HG03432 (cell line): ENCODE measurements around the gene RPA1.
"Not testable (repeated sequence)": the region's sequence is repeated elsewhere in the genome, so short reads cannot be mapped to it uniquely, and the experiment has no call there.

Source experiments
- ATAC-seq: cut with Tn5 transposase; IDR thresholded peaks from one replicate; pipeline ENCODE4 v1.9.1; 2021; ENCODE audit warnings: mild to moderate bottlenecking, moderate library complexity; ENCODE audit not compliant: unreplicated experiment

Gene RPA1

DNA sequence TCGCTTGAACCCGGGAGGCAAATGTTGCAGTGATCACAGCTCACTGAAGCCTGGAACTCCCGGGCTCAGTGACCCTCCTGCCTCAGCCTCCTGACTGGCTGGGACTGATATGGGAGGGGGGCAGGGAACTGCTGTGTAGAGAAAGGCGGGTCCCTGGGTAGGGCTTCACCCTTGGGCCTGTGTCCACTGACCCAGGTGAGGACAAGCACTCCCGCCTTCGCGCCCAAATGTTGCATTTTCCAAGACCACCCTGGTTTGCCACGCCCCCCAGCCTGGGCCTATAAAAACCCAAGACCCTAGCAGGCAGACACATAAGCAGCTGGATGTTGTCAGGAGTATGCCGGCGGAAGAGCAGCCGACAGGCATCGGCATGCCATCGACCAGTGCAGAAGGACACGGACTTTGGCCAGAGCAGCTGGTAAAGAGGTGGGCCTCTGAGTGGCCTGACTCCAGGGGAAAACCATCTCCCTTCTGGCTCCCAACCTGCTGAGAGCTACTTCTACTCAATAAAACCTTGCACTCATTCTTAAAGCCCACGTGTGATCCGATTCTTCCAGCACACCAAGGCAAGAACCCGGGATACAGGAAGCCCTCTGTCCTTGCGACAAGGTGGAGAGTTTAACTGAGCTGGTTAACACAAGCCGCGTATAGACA is 19.2 kb upstream of the RPA1 start:
- no peak for ATAC-seq

DNA sequence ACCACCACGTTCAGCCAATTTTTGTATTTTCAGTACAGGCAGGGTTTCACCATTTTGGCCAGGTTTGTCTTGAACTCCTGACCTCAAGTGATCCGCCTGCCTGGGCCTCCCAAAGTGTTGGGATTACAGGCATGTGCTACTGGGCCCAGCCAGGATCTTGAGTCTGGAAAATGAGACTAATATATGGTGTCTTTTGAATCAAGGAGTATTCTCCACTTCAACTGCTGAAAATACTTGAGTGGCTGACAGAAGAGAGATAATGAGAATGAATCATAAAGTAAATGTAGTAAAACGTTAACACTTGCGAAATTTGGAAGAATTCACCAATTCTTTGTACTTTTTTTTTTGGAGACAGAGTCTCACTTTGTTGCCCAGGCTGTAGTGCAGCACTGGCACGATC is 16.7 kb upstream of the RPA1 start:
- no peak for ATAC-seq

DNA sequence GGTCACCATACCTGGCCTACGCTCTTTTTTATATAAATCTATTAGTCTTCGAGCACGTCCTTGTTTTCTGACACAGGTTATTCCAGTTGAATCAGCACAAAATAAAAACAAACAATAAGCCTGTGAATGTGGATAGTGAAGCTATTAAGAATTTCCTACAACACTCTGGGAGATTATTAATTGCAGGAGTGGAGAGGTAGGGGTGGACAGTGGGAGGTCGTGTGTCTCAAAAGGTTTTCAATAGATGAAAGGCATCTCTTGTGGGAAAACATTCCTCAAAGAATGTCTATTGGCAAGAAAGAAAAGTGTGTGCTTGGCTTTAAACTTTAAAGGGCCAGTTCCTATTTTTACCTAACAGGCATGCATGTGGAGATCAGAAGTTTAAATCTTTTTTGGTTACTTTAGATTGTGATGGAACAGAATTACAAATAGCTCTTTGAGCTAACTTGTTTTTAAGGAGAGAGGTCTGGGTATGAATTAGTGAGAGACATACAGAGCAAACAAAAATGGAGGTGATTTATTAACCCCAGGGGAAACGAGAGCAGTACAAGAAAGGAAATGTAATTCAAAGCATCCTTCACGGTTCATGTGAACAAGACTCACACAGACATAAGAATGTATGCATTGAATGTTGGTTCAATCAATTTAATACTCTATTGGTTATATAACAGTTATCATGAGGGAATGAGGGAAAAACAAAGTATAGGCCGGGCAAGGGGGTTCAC is 9.1 kb upstream of the RPA1 start:
- no peak for ATAC-seq

DNA sequence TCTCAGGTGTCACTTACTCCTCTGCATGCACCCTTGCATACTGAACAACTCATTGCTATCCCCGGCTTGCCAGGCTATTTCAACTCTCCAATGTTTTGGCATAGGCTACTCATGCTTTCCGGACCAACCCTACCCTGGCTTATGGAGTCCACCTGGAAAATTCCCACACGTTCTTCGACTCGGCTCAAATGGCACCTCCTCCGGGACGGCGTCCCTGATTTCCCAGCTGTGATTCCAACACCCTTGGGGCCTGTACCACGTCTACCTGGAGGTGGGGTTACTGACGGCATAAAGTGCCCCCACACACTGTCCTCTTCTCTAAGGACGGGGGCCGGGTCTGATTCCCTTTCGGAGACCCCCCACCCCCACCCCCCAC is 601 bp upstream of the RPA1 start:
- no peak for ATAC-seq

DNA sequence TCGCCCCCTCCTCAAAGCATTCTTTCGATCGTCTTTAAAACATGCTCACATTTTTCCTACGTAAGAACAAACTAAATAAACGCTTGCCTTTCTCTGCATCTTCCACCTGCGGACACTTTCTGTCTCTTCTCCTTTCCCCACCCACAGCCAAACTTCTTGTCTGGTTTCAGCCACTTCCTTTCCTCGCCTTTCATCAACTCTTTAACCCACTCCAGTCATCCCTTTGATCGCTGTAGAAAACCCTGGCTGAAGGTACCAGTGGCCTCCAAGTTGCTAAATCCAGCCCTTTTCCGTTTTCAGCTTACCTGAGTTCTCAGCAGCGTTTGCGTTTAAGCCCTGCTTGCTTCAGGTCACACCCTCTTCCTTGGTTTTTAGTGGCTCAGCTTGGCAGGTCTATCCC is 483 bp downstream of the RPA1 start:
- ATAC-seq: no peak

DNA sequence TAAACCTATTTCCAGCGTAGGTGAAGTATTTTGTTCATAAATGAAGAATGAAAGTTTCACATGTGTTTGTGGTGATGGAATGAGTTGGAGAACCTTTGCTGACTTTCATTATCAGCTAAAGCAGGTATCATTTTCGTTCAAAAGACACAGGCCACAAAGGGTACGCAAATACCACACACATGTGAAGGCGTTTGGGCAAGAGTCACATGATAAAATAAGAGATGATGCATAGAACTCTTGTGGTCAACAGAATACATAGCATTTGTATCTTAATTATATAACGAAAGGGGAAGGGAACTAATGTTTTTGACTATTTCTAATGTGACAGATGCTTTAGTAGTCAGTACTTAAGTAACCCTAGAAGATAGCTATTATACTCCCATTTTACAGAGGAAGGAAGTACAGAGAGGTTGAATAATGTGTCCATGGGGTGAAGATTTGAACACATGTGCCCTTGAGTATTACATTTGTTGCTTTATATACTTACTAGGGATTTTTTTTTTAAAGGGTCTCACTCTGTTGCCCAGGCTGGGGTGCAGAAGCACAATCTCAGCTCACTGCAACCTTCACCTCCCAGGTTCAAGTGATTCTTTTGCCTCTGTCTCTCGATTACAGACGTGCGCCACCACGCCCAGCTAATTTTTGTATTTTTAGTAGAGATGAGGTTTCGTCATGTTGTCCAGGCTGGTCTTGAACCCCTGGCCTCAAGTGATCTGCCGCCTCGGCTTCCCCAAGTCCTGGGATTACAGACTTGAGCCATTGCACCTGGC is 4.8 kb downstream of the RPA1 start:
- peak; percentile 55 for ATAC-seq

DNA sequence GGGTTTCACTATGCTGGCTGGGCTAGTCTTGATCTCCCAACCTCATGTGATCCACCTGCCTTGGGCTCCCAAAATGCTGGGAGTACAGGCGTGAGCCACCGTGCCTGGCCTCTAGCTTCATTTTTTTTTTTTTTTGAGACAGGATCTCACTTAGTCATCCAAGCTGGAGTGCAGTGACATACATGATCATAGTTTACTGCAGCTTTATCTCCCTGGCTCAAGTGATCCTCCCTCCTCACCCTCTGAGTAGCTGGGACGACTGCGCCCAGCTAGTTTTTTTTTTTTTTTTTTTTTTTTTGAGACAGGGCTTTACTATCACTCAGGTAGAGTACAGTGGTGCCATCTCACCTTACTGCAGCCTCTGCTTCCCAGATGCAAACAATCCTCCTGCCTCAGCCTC is 9.7 kb downstream of the RPA1 start:
- ATAC-seq: no peak

DNA sequence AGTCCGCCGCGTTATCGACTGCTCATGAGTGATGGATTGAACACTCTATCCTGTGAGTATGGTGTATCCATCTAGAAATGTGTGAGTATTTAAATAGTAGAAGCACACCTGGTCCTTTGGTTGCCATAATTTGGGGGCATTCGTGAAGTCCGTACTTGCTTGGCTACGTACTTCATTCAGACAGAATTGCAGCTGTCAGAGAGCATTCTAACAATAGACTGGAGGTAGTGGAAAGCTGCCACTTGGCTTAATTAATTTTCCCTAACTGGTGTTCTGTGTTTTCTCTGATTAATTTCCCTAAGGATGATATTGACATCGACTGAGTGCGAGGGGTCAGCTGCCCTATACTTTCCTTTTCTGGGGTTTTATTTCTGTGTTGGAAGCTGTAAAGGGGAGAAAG is 14.1 kb downstream of the RPA1 start:
- no peak for ATAC-seq

DNA sequence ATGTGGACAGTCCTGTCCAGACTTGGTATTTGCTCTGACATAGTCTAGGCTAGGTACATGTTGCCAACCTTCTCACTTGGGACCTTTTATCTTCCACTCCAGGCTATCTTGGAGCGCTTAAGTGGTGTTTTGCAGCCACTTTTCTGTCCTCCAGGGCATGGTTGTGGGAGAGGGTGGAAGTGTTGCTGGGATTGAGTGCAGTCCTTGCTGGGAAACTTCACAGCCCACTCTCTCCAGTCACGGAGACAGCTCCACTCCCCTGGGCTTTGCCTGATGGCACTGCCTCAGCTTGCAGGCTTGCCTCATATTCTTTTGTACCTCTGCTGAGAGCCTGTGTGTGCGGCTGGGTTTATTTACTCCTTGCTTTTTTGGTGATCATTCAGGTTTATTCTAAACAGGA is 17.4 kb downstream of the RPA1 start:
- ATAC-seq: no peak

DNA sequence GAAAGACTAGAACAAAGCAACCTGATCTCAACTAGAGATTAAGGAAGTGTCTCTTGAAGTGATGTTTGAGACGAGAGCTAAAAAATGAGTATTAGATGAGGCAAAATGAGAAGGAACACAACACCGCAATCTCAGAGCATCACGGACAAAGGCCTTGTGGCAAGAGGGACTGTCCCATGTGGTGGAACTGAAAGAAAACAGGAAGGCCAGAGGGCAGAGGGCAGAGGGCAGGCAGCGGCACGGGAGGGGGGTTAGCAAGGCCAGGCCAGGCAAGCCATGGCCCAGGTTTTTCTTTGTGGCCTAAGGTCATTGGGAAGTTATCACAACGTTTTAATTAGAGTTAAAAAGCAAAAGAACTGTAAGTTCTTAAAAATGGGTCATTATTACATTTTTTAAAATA is 22.5 kb downstream of the RPA1 start:
- no peak for ATAC-seq

DNA sequence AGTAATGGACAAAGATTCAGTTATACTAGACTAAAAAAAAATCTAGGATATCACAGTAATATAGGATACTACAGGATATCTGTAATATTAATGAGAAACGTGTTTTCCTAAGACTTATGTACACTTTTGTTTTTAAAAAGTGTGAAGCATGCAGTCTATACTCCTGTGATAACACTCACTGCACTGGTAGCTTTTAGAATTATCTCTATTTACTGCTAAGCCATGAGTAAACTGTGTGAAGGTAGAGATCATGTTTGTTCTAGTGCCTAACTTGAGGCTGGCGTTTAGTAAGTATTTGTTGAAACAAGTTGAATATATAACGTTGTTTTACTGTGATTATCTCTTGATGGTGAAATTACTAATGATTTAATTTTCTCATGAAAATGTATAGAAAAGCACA is 23.9 kb downstream of the RPA1 start:
- ATAC-seq: no peak

DNA sequence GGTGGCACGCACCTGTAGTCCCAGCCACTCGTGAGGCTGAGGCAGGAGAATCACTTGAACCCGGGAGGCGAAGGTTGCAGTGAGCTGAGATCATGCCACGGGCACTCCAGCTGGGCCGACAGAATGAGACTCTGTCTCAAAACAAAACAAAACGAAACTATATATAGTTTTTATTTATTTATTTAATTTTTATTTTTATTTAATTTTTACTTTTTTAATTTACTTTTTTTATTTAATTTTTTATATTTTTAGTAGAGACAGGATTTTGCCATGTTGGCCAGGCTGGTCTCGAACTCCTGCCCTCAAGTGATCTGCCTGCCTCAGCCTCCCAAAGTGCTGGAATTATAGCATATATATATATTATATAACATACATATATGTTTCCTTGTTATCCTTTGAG is 26.7 kb downstream of the RPA1 start:
- ATAC-seq: not testable (repeated sequence)

DNA sequence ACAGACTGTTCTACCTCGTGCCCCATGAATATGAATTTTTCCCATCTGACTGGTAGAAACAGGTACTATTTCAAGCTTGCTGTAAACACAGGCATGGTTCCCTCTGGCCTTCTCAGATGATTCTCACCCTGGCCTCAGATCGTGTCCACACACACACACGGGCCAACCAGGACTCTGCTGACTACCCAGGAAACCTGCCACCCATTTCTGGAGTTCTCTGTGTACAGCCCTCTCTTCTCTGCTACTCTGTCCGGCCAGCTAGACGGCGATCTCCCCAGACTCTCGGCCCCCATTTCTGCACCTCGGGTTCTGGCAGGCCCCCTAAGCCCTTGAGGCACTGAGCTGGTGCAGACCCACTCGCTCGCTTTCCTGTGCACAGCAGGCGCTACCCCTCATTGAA is 31.2 kb downstream of the RPA1 start:
- no peak for ATAC-seq

DNA sequence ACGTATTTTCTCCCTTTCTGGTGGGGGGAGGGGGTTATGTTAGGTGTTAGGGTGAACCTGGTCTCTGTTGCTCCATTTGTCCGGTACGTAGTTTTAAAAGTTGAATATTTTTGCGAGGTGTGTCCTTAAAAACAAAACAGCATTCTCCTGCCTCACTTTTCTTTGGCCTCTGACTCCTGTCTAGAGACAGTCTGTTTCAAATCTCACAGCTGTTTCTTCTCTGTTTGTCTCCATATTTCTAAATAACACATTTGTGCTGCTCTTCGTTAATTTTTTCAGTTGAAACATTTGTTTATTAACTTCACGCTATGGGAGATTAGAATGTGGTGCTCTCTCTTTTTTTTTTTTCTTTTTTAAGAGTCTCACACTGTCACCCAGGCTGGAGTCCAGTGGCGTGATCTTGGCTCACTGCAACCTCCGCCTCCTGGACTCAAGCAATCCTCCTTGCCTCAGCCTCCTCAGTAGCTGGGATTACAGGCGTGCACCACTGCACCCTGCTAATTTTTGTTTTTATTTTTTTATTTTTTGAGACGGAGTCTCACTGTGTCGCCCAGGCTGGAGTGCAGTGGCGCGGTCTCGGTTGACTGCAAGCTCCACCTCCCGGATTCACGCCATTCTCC is 31.7 kb downstream of the RPA1 start:
- ATAC-seq: no peak

DNA sequence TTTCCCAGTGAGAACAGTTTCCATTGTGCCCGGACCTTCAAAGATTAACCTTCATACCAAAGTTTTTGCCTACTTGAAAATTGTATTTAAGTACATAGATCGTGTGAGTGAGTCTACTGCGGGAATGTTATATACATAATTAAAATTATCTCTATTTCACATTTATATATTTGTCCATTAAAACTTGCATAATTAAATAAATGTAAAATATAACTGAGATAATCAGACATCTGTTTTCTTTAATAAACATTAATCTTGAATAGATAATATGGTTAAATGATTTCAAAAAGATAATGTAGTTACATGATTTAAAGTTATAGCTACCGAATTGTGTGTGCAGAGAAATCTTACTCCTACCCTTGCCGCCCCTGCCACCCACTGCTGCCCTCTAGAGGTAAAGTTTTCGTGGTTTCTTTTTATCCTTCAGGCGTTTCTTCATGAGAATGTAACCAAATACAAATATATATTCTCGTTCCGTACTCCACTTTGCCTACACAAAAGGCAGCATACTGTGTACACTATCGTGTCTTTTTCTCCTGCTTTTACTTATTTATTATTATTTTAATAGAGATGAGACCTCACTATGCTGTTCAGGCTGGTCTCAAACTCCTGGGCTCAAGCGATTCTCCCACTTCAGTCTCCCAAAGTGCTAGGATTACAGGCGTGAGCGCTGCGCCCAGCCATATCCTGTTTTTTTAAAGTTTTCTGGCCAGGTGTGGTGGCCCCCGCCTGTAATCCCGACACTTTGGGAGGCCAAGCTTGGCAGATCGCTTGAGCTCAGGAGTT is 35.6 kb downstream of the RPA1 start:
- no peak for ATAC-seq

DNA sequence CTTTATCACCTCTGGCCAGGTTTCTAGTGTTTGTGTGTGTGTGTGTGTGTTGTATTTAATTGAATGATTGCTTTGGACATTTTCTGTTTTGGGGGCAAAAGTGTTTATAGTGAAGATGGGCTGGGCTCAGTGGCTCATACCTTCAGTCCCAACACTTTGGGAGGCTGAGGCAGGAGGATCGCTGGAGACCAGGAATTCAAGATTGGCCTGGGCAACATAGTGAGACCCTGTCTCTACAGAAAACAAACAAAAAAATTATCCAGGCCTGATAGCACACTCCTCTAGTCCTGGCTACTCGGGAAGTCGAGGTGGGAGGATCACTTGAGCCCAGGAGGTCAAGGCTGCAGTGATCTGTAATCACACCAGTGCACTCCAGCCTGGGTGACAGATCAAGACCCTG is 37.5 kb downstream of the RPA1 start:
- ATAC-seq: no peak

DNA sequence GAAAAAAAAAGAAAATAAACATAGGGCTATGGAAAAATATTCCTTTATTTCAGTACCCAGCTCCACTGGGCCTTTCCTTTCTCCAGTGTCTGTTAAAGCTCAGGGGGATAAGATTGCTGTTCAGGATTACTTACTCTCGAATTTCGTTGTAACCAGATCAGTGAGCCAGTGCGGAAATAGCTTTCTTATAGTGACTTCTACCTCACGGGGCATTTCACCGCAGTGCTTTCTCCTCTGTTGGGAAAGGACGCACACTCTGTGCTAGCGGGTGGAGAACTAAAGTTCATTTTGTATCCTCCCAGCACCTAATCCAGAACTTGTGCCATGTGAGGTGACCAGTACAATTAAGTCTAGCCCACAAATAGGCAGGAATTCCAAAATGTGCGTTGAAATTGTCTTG is 38.3 kb downstream of the RPA1 start:
- ATAC-seq: no peak

DNA sequence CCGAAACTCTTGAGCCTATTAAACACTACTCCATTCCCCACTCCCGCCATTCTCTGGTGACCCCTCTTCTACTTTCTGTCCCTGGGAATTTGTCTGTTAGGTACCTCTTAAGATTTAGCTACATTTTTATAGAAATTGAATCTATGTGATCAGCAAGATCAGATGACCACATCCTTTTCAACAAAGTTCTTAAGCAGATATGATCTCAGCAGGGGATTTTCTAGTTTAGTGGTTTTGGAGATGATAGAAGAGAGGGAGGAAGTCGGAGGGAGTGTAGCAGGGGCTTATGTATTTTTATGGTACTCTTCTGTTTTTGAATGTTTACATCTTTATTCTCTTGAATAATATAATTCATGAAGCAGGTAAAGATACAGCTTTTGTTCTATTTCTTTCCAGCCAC is 40.8 kb downstream of the RPA1 start:
- ATAC-seq: no peak

DNA sequence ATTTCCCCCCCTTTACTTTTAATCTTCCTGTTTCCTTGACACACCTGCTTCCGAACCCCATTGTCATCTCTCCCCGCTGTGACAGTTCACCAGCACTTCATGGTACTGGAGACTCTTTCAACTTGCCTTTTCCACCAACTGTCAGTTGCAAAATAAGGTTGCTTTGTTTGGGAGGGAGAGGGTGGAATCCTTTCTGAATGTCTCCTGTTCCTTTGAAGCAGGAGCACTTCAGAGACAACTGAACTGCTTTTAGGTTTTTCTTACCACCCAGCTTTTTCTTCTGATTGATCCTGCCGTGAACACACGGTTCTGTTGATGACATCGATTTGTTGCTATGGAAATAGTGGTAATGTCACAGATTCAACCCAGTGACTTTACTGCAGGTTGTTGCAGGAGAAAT is 42.0 kb downstream of the RPA1 start:
- ATAC-seq: no peak

DNA sequence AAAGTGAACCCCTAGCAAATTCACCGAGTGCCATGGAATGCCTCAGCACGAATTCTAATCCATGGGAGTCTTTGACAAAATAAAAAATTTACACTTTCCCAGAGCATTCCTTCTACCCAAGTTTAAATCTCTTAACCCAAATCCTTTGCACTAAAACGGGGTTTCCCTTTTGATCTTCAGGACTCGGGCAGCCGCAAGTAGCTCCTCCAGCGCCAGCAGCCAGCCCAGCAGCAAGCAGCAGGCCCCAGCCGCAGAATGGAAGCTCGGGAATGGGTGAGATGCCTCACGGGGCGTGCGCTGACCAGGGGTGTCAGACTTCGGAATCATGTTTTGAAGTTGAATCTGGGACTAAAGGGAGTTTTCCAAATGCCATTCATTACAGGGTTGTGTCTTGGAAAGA is 42.4 kb downstream of the RPA1 start:
- no peak for ATAC-seq

DNA sequence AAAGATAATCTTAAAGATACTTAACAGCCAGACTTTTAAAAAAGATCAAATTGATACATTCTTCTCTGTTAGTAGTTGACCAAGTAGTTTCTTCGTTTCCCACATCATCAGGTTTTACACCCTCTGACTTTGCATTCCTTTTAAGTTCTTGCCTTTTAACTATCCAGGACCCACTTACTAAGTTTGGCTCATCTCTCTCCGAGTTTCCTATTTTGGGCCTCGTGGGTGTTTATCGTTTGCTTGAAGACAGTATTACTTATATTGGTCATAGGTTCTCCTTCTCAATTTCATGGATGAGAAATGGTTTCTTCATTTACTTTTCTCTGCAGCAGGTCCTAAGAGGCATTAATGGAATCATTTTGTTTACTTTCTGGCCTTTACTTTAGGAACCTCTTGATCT is 43.2 kb downstream of the RPA1 start:
- no peak for ATAC-seq
